AG04450 (cell line): ENCODE results near the gene ZSWIM1. TPM values are rescaled to one million over a fixed set of nuclear protein-coding genes. Genes with fewer than 3 reads are reported as not detected.

Source experiments
- CTCF ChIA-PET: fragments of 300-600, 350-600 bp; formaldehyde crosslinking; extraction: SDS; loops from one replicate; lab custom pipeline; 2022; ENCODE audit warnings: antibody characterized with exemption, inconsistent platforms; lab: Charles Lee
- POLR2A ChIA-PET: fragments of 350-600 bp; formaldehyde crosslinking; extraction: SDS; loops from one replicate; lab custom pipeline; 2021; ENCODE audit warnings: antibody characterized with exemption, inconsistent platforms; lab: Yijun Ruan, JAX
- DNase-seq: peaks from one replicate; pipeline ENCODE4 v3.0.0-alpha.2; 2011; ENCODE audit warnings: low read depth, low spot score
- H3K27ac ChIP-seq: one replicate; pipeline ENCODE4 v1.5.1; 2012; ENCODE audit warnings: low read depth, low read length, control low read depth
- H3K27me3 ChIP-seq: one replicate; pipeline ENCODE4 v1.6.0; 2012; ENCODE audit warnings: low read length; ENCODE audit not compliant: control insufficient read depth, insufficient read depth
- H3K4me3 ChIP-seq: 2 replicates; pipeline ENCODE4 v1.5.1; 2011; ENCODE audit warnings: mild to moderate bottlenecking, low read depth, low read length, control low read depth
- H3K9me3 ChIP-seq: 2 replicates; pipeline ENCODE4 v1.5.1; 2012; ENCODE audit warnings: low read length; ENCODE audit not compliant: control insufficient read depth, insufficient read depth
- CTCF ChIP-seq: IDR thresholded peaks from 2 replicates; pipeline ENCODE4 v1.5.1; 2011; ENCODE audit warnings: low read depth, low read length, control low read depth, inconsistent platforms
- polyA plus RNA-seq: library from polyadenylated mRNA; depleted of rRNA; stranded (reverse); fragments of >200 nt; gene quantifications from 2 replicates; pipeline ENCODE4 v1.2.3, GENCODE V29; 2011

ZSWIM1 gene
- polyA plus RNA-seq, 1 experiment: 5.3 TPM

- ChIA-PET POLR2A (interaction anchor here (1.2 to 2.9 kb wide), 4 partner anchors 13 to 29 kb away, joined by 3 to 20 read pairs (median 8); partner anchors contain the start of genes CTSA, NEURL2 and PCIF1), CTCF (interaction anchor here (1.2 to 1.5 kb wide), 2 partner anchors 16 to 82 kb away, joined by 3 to 6 read pairs; no protein-coding TSS in a partner anchor)
- H3K4me3 ChIP-seq: no peak overlapping the region
- no peaks in the 10 kb centered on the region; the same call in 1 of the 2 replicates for H3K9me3 ChIP-seq
- DNase-seq: no peak
- H3K27ac ChIP-seq: peak overlapping the region; percentile 65
- TF ChIP-seq CTCF: no peak
- H3K27me3 ChIP-seq: no peaks in the 10 kb centered on the region
These were observed 24.6 kb downstream of the ZSWIM1 start for GRCh38 chr20:45905505-45906079.

GRCh38 chr20:45907219-45907948, 26.4 kb downstream of the ZSWIM1 start:
- no peak for DNase-seq
- no peaks in the 10 kb centered on the region; the same call in 1 of the 2 replicates for H3K9me3 ChIP-seq
- ChIA-PET POLR2A (interaction anchor here (2.9 kb wide), 1 partner anchor 27 kb away, joined by 20 read pairs; the partner anchor contains the start of gene PCIF1), CTCF (interaction anchor here (1.4 kb wide), 1 partner anchor 18 kb away, joined by 3 read pairs; no protein-coding TSS in a partner anchor)
- H3K27me3 ChIP-seq: no peaks in the 10 kb centered on the region
- H3K27ac ChIP-seq: no peak overlapping the region
- TF ChIP-seq CTCF: no peak
- no peak overlapping the region for H3K4me3 ChIP-seq

GRCh38 chr20:45908084-45908483, 27.1 kb downstream of the ZSWIM1 start:
- no peaks in the 10 kb centered on the region; the same call in 1 of the 2 replicates for H3K9me3 ChIP-seq
- CTCF ChIA-PET: interaction anchor here (1.4 kb wide), 1 partner anchor 18 kb away, joined by 3 read pairs; no protein-coding TSS in a partner anchor
- no peak overlapping the region for H3K27ac ChIP-seq
- no peak for TF ChIP-seq CTCF
- POLR2A ChIA-PET: no interaction called here
- no peaks in the 10 kb centered on the region for H3K27me3 ChIP-seq
- H3K4me3 ChIP-seq: no peak overlapping the region
- DNase-seq: no peak

GRCh38 chr20:45909336-45909808, 28.3 kb downstream of the ZSWIM1 start:
- Histone ChIP-seq H3K9me3 (no peaks in the 10 kb centered on the region; the same call in 1 of the 2 replicates), H3K27me3 (no peaks in the 10 kb centered on the region), H3K4me3 (no peak overlapping the region), H3K27ac (no peak overlapping the region)
- DNase-seq: no peak
- POLR2A ChIA-PET: interaction anchor here (3.6 kb wide), 2 partner anchors 19 to 25 kb away, joined by 20 to 57 read pairs; partner anchors contain the start of genes CTSA, NEURL2 and PCIF1
- CTCF ChIA-PET: interaction anchor here (0.9 to 2.1 kb wide), 3 partner anchors 16 to 61 kb away, joined by 3 to 11 read pairs (median 4); no protein-coding TSS in a partner anchor
- TF ChIP-seq CTCF: no peak
